Sigmoid colon (tissue), 3 donors: ENCODE measurements around the gene OPCML.

Experiments
- POLR2A ChIP-seq, 2 donors: fragments of 450-650 bp; IDR thresholded peaks; one replicate each; pipeline ENCODE4 v1.6.1; 2016; ENCODE audit warnings: antibody characterized with exemption in 2 of 2, mild to moderate bottlenecking in 2 of 2, moderate library complexity in 2 of 2
- TF ChIP-seq, protein P1 (sequence below), 4 experiments: fragments of 450-650 bp in 3 of 4; fragments of 200-600 bp in 1 of 4; IDR thresholded peaks; one replicate each; pipeline ENCODE4 v1.5.1; 2016 to 2019; ENCODE audit warnings: antibody characterized with exemption in 4 of 4, mild to moderate bottlenecking in 3 of 4, moderate library complexity in 2 of 4

- TF ChIP-seq, protein P1, sequence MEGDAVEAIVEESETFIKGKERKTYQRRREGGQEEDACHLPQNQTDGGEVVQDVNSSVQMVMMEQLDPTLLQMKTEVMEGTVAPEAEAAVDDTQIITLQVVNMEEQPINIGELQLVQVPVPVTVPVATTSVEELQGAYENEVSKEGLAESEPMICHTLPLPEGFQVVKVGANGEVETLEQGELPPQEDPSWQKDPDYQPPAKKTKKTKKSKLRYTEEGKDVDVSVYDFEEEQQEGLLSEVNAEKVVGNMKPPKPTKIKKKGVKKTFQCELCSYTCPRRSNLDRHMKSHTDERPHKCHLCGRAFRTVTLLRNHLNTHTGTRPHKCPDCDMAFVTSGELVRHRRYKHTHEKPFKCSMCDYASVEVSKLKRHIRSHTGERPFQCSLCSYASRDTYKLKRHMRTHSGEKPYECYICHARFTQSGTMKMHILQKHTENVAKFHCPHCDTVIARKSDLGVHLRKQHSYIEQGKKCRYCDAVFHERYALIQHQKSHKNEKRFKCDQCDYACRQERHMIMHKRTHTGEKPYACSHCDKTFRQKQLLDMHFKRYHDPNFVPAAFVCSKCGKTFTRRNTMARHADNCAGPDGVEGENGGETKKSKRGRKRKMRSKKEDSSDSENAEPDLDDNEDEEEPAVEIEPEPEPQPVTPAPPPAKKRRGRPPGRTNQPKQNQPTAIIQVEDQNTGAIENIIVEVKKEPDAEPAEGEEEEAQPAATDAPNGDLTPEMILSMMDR (IDR thresholded peaks at IDR 0.05) = no peak
- TF ChIP-seq POLR2A (IDR thresholded peaks at IDR 0.05) = no peak
Measured at GRCh38 chr11:133362916-133363315, 169.4 kb downstream of the OPCML start.
